H1 (cell line): ENCODE data around the gene OMP. TPM values are rescaled to one million over a fixed set of nuclear protein-coding genes. Genes with fewer than 3 reads are reported as not detected.

Experiments used
- CTCF ChIA-PET: fragments of 300-600 bp; sonication (Branson Sonifier 250); formaldehyde crosslinking; loops from one replicate; lab custom pipeline; 2021; ENCODE audit not compliant: partially characterized antibody; lab: Charles Lee
- POLR2A ChIA-PET: fragments of 300-600 bp; sonication (Branson Sonifier 250); formaldehyde crosslinking; loops from one replicate; lab custom pipeline; 2021; ENCODE audit warnings: inconsistent platforms; ENCODE audit not compliant: partially characterized antibody; lab: Charles Lee
- DNase-seq, 2 experiments: peaks; one replicate each; pipeline versions ENCODE4 v3.0.0 to v3.0.0-alpha.2; 2010 to 2022; ENCODE audit warnings: low spot score in 2 of 2, low read depth in 1 of 2, mixed read lengths in 1 of 2
- FAIRE-seq: peaks from 2 replicates; lab custom pipeline; 2011; peaks lifted over from hg19 to GRCh38; lab: Jason Lieb, UNC
- H2AFZ ChIP-seq: 2 replicates; pipeline ENCODE4 v1.8.1; 2012; ENCODE audit warnings: low read length, inconsistent platforms
- H2AK5ac ChIP-seq: 2 replicates; pipeline ENCODE4 v1.6.1; 2013; ENCODE audit warnings: low read depth, low read length
- H2BK120ac ChIP-seq: replicated peaks from 2 replicates; pipeline ENCODE3; 2013; ENCODE audit warnings: low read depth, low read length, inconsistent platforms
- H2BK12ac ChIP-seq: 2 replicates; pipeline ENCODE4 v1.6.1; 2013; ENCODE audit warnings: low read depth, low read length
- H2BK15ac ChIP-seq: 2 replicates; pipeline ENCODE4 v1.6.1; 2013; ENCODE audit warnings: low read length
- H2BK20ac ChIP-seq: 2 replicates; pipeline ENCODE4 v1.6.1; 2013; ENCODE audit warnings: low read length
- H2BK5ac ChIP-seq: 2 replicates; pipeline ENCODE4 v1.6.1; 2013; ENCODE audit warnings: low read depth, low read length
- H3K14ac ChIP-seq: 2 replicates; pipeline ENCODE4 v1.6.1; 2013; ENCODE audit warnings: inconsistent platforms; ENCODE audit not compliant: insufficient read length
- H3K18ac ChIP-seq: 2 replicates; pipeline ENCODE4 v1.6.1; 2013; ENCODE audit warnings: low read length; ENCODE audit errors: extremely low read depth
- H3K23ac ChIP-seq: 2 replicates; pipeline ENCODE4 v1.6.1; 2013; ENCODE audit warnings: inconsistent platforms; ENCODE audit not compliant: insufficient read length
- H3K23me2 ChIP-seq: 2 replicates; pipeline ENCODE4 v1.6.1; 2013; ENCODE audit warnings: low read depth, low read length
- H3K27ac ChIP-seq: 2 replicates; pipeline ENCODE4 v1.6.1; 2011; ENCODE audit warnings: low read depth, low read length, inconsistent platforms
- H3K27me3 ChIP-seq, 4 experiments: replicated peaks in 1 of 4; 1 replicate in 1 of 4; 2 replicates in 3 of 4; pipeline versions ENCODE4 v1.6.1 to v1.8.1; 2011 to 2013; ENCODE audit warnings: low read length in 3 of 4, mild to moderate bottlenecking in 3 of 4, inconsistent platforms in 2 of 4, mixed read lengths in 2 of 4, moderate library complexity in 1 of 4; ENCODE audit not compliant: control insufficient read depth in 3 of 4, insufficient read depth in 3 of 4; ENCODE audit errors: extremely low read depth in 1 of 4
- H3K36me3 ChIP-seq, 4 experiments: 2 replicates each; pipeline versions ENCODE4 v1.6.1 to v1.8.1; 2011 to 2013; ENCODE audit warnings: mild to moderate bottlenecking in 4 of 4, low read length in 3 of 4, moderate library complexity in 2 of 4, control low read depth in 1 of 4, inconsistent platforms in 1 of 4; ENCODE audit not compliant: insufficient read depth in 4 of 4, control insufficient read depth in 2 of 4
- H3K4ac ChIP-seq: replicated peaks from 2 replicates; pipeline ENCODE3; 2013; ENCODE audit warnings: low read length, low read depth, mixed read lengths, inconsistent platforms; ENCODE audit not compliant: insufficient read length
- H3K4me1 ChIP-seq, 4 experiments: replicated peaks in 1 of 4; 1 replicate in 1 of 4; 2 replicates in 3 of 4; pipeline versions ENCODE4 v1.6.1 to v1.8.1; 2011 to 2013; ENCODE audit warnings: low read length in 3 of 4, inconsistent platforms in 2 of 4, mixed read lengths in 1 of 4; ENCODE audit not compliant: insufficient read depth in 4 of 4, control insufficient read depth in 3 of 4
- H3K4me2 ChIP-seq, 2 experiments: 2 replicates each; pipeline versions ENCODE4 v1.6.1 to v1.8.1; 2011 to 2013; ENCODE audit warnings: low read depth in 2 of 2, low read length in 2 of 2, control low read depth in 1 of 2, inconsistent platforms in 1 of 2, mild to moderate bottlenecking in 1 of 2; ENCODE audit not compliant: insufficient read depth in 1 of 2
- H3K4me3 ChIP-seq, 4 experiments: fragments of 200-600, 300-600 bp in 1 of 4; sonication (generic), shearing (Covaris generic), sonication (Bioruptor Twin) in 1 of 4; 2 replicates each; pipeline versions ENCODE4 v1.5.1 to v1.8.1; 2011 to 2016; ENCODE audit warnings: low read length in 4 of 4, low read depth in 3 of 4, control low read depth in 2 of 4, inconsistent platforms in 2 of 4, mild to moderate bottlenecking in 2 of 4, mixed read lengths in 1 of 4, moderate library complexity in 1 of 4; ENCODE audit not compliant: insufficient read depth in 2 of 4; ENCODE audit errors: extremely low read depth in 1 of 4
- H3K56ac ChIP-seq: replicated peaks from 2 replicates; pipeline ENCODE3; 2013; ENCODE audit warnings: low read depth, mild to moderate bottlenecking, mixed read lengths, low read length, inconsistent platforms; ENCODE audit not compliant: insufficient read length
- H3K79me1 ChIP-seq: 2 replicates; pipeline ENCODE4 v1.6.1; 2013; ENCODE audit warnings: low read depth, low read length, control low read depth
- H3K79me2 ChIP-seq, 2 experiments: 2 replicates each; pipeline versions ENCODE4 v1.6.1 to v1.8.1; 2012 to 2013; ENCODE audit warnings: low read length in 2 of 2, mild to moderate bottlenecking in 2 of 2, inconsistent platforms in 1 of 2; ENCODE audit not compliant: insufficient read depth in 2 of 2, control insufficient read depth in 1 of 2
- H3K9ac ChIP-seq, 4 experiments: replicated peaks in 1 of 4; 1 replicate in 1 of 4; 2 replicates in 3 of 4; pipeline versions ENCODE4 v1.6.1 to v1.8.1; 2011 to 2013; ENCODE audit warnings: low read depth in 3 of 4, low read length in 3 of 4, control low read depth in 2 of 4, mild to moderate bottlenecking in 2 of 4, moderate library complexity in 2 of 4, inconsistent platforms in 1 of 4; ENCODE audit errors: extremely low read depth in 1 of 4
- H3K9me3 ChIP-seq, 2 experiments: 2 replicates each; pipeline versions ENCODE4 v1.6.1 to v1.8.1; 2012 to 2013; ENCODE audit warnings: mild to moderate bottlenecking in 2 of 2, moderate library complexity in 2 of 2, control low read depth in 1 of 2, inconsistent platforms in 1 of 2, low read depth in 1 of 2, low read length in 1 of 2, mixed read lengths in 1 of 2; ENCODE audit not compliant: insufficient read depth in 2 of 2
- H4K20me1 ChIP-seq, 2 experiments: replicated peaks in 1 of 2; 2 replicates each; pipeline versions ENCODE3 to v1.8.1; 2011 to 2013; ENCODE audit warnings: inconsistent platforms in 2 of 2, low read length in 2 of 2, mild to moderate bottlenecking in 1 of 2; ENCODE audit not compliant: insufficient read depth in 2 of 2, control insufficient read depth in 1 of 2
- H4K5ac ChIP-seq: 2 replicates; pipeline ENCODE4 v1.6.1; 2013; ENCODE audit warnings: low read length, low read depth, mixed read lengths, inconsistent platforms; ENCODE audit not compliant: insufficient read length
- H4K8ac ChIP-seq: 2 replicates; pipeline ENCODE4 v1.8.0; 2013; ENCODE audit warnings: mild to moderate bottlenecking, moderate library complexity, low read length, inconsistent platforms; ENCODE audit not compliant: insufficient read depth; ENCODE audit errors: extremely low read depth
- H4K91ac ChIP-seq: replicated peaks from 2 replicates; pipeline ENCODE3; 2013; ENCODE audit warnings: low read length, mixed read lengths, inconsistent platforms; ENCODE audit not compliant: insufficient read length
- BRCA1 ChIP-seq: IDR thresholded peaks from 2 replicates; pipeline ENCODE4 v1.6.1; 2012; ENCODE audit warnings: low read depth, low read length, improper control_type of control experiment
- CTBP2 ChIP-seq: IDR thresholded peaks from 2 replicates; pipeline ENCODE4 v1.7.0; 2011; ENCODE audit warnings: borderline replicate concordance, mild to moderate bottlenecking, moderate library complexity, mixed read lengths, low read length; ENCODE audit not compliant: insufficient read depth, insufficient read length
- FOSL1 ChIP-seq: IDR thresholded peaks from 2 replicates; pipeline ENCODE4 v1.6.1; 2011; ENCODE audit warnings: mild to moderate bottlenecking, low read depth, low read length, moderate library complexity; ENCODE audit not compliant: insufficient read depth
- HDAC2 ChIP-seq, 2 experiments: fragments of 300-600 bp in 1 of 2; sonication (generic) in 1 of 2; IDR thresholded peaks; 2 replicates each; pipeline ENCODE4 v1.6.1; 2011 to 2012; ENCODE audit warnings: low read depth in 2 of 2, low read length in 2 of 2, mild to moderate bottlenecking in 2 of 2, moderate library complexity in 2 of 2, borderline replicate concordance in 1 of 2, inconsistent platforms in 1 of 2
- KDM1A ChIP-seq: fragments of 200-600, 300-600 bp; sonication (generic); IDR thresholded peaks from 2 replicates; pipeline ENCODE4 v1.7.1; 2016; ENCODE audit warnings: mild to moderate bottlenecking, low read length, borderline replicate concordance
- KDM4A ChIP-seq: IDR thresholded peaks from one replicate; pipeline ENCODE4 v1.7.1; 2012; ENCODE audit warnings: low read depth, mild to moderate bottlenecking, moderate library complexity, low read length, inconsistent platforms; ENCODE audit not compliant: severe bottlenecking
- KDM5A ChIP-seq: fragments of 200-600 bp; IDR thresholded peaks from 2 replicates; pipeline ENCODE4 v1.7.1; 2012; ENCODE audit warnings: mild to moderate bottlenecking, low read length, inconsistent platforms, mixed read lengths
- MAFK ChIP-seq: IDR thresholded peaks from 2 replicates; pipeline ENCODE4 v1.6.1; 2012; ENCODE audit warnings: low read depth, mild to moderate bottlenecking, improper control_type of control experiment, low read length
- RAD21 ChIP-seq, 2 experiments: IDR thresholded peaks in 1 of 2; conservative IDR thresholded peaks in 1 of 2; 2 replicates each; pipeline ENCODE4 v1.6.1; 2011; ENCODE audit warnings: low read depth in 2 of 2, low read length in 2 of 2, improper control_type of control experiment in 1 of 2, inconsistent platforms in 1 of 2, mild to moderate bottlenecking in 1 of 2, moderate library complexity in 1 of 2
- SIX5 ChIP-seq: IDR thresholded peaks from 2 replicates; pipeline ENCODE4 v1.6.1; 2011; ENCODE audit warnings: mild to moderate bottlenecking, low read depth, low read length
- SP1 ChIP-seq: IDR thresholded peaks from 2 replicates; pipeline ENCODE4 v1.6.1; 2011; ENCODE audit warnings: low read depth, low read length
- TAF1 ChIP-seq: IDR thresholded peaks from 2 replicates; pipeline ENCODE4 v1.6.1; 2011; ENCODE audit warnings: mild to moderate bottlenecking, low read depth, low read length
- TBP ChIP-seq: IDR thresholded peaks from 2 replicates; pipeline ENCODE4 v1.6.1; 2011; ENCODE audit warnings: low read depth, low read length, improper control_type of control experiment
- ZNF274 ChIP-seq: IDR thresholded peaks from 2 replicates; pipeline ENCODE4 v1.7.0; 2012; ENCODE audit warnings: low read length, borderline replicate concordance; ENCODE audit errors: extremely low read depth
- WGBS, 2 experiments: shearing (Covaris generic) in 1 of 2; methylation state at CpG; one replicate each; pipeline versions ENCODE4 v1.1.6 to v1.1.7; 2013 to 2015; ENCODE audit warnings: low lambda C conversion rate in 2 of 2, mixed read lengths in 2 of 2, inconsistent platforms in 1 of 2, low coverage in 1 of 2, missing lambda C conversion rate in 1 of 2; ENCODE audit not compliant: insufficient replicate concordance in 2 of 2, insufficient coverage in 1 of 2, insufficient read length in 1 of 2; ENCODE audit errors: extremely low coverage in 1 of 2, missing lambda C conversion rate in 1 of 2; 5-methylcytosine and 5-hydroxymethylcytosine counted together
- polyA plus RNA-seq, 7 experiments: library from polyadenylated mRNA; depleted of rRNA in 3 of 7; stranded (reverse) in 5 of 7; unstranded in 2 of 7; fragments of >200 nt in 5 of 7; fragments of 200-250 nt in 2 of 7; gene quantifications; 1 replicate in 5 of 7; 2 replicates in 1 of 7; 4 replicates in 1 of 7; pipeline versions ENCODE4 v1.2.1 to v1.2.3, GENCODE V29; 2011 to 2013; ENCODE audit warnings: missing spikeins in 2 of 7, mixed read lengths in 2 of 7
- total RNA-seq: library from RNA; stranded (reverse); fragmentation: NEBNext Ultra II Directional; extraction: Animal tissue kit (Norgen Biotek cat#: 25700); gene quantifications from 2 replicates; pipeline ENCODE4 v1.2.1, GENCODE V29; 2021

The OMP gene
- total and polyA plus RNA-seq, 2 of the 8 experiments (the other 6 are each of a cell fraction or from before 2014, with no cell fraction given), result not detected

GRCh38 chr11:77087723-77088225 is 14.9 kb upstream of the OMP start:
- H3K23me2 ChIP-seq, result no peaks in the 10 kb centered on the region
- H4K8ac ChIP-seq, result no peak overlapping the region
- no peak overlapping the region for H4K5ac ChIP-seq
- POLR2A ChIA-PET, result interaction anchor here (0.9 kb wide), 1 partner anchor 22 kb away, joined by 3 read pairs; the partner anchor contains the start of gene CAPN5
- no peak overlapping the region for H3K18ac ChIP-seq
- H4K91ac ChIP-seq, result no peak overlapping the region
- no peak overlapping the region for H2AK5ac ChIP-seq
- no peak overlapping the region for H2BK20ac ChIP-seq
- no peak overlapping the region for H3K9ac ChIP-seq
- H2BK5ac ChIP-seq, result no peak overlapping the region
- peaks cover 4 to 5% of the 10 kb centered on the region in 2 experiments for H4K20me1 ChIP-seq
- TF ChIP-seq SP1, result no peak
- no peak for TF ChIP-seq MAFK
- TF ChIP-seq TBP, result no peak
- TF ChIP-seq FOSL1, result no peak
- no peak for TF ChIP-seq KDM4A
- TF ChIP-seq KDM5A, result no peak
- no peak for TF ChIP-seq BRCA1
- no peak for TF ChIP-seq TAF1
- no peak for TF ChIP-seq ZNF274
- TF ChIP-seq SIX5, result no peak
- no peak for TF ChIP-seq RAD21 (IDR thresholded peaks at IDR 0.05 in 1 of 2, conservative IDR thresholded peaks at IDR 0.05 in 1 of 2; ENCODE audit: low read depth in 2 of 2, low read length in 2 of 2)
- no peak for TF ChIP-seq HDAC2 (IDR thresholded peaks at IDR 0.05; ENCODE audit: borderline replicate concordance in 1 of 2, low read depth in 2 of 2, low read length in 2 of 2)
- TF ChIP-seq KDM1A, result no peak
- TF ChIP-seq CTBP2, result no peak
- H3K27ac ChIP-seq, result no peak overlapping the region
- no peak overlapping the region for H3K4ac ChIP-seq
- no peak overlapping the region for H3K14ac ChIP-seq
- no peaks in the 10 kb centered on the region for H3K27me3 ChIP-seq
- H3K79me2 ChIP-seq, result no peaks in the 10 kb centered on the region
- CTCF ChIA-PET, result interaction anchor here (1.3 to 11.6 kb wide), 5 partner anchors 8 to 43 kb away, joined by 3 to 297 read pairs (median 63); partner anchors contain the start of gene OMP
- FAIRE-seq (no peak), DNase-seq (no peak)
- peaks cover 0 to 8% (median 2%) of the 10 kb centered on the region in 4 experiments; a peak in 3 of 7 replicates for H3K4me1 ChIP-seq
- H2BK120ac ChIP-seq, result no peak overlapping the region
- no peak overlapping the region for H2BK15ac ChIP-seq
- H3K9me3 ChIP-seq, result no peaks in the 10 kb centered on the region
- no peak overlapping the region for H2AFZ ChIP-seq
- no peak overlapping the region for H3K23ac ChIP-seq
- no peak overlapping the region for H3K56ac ChIP-seq
- H3K4me2 ChIP-seq, result no peak overlapping the region
- no peak overlapping the region for H2BK12ac ChIP-seq
- 90% methylated on average over 9 of the region's 9 CpGs; no CpG with 5 or more reads in 1 of the 2 experiments for WGBS, 2 experiments
- H3K79me1 ChIP-seq, result no peaks in the 10 kb centered on the region
- no peak overlapping the region for H3K4me3 ChIP-seq
- H3K36me3 ChIP-seq, result no peaks in the 10 kb centered on the region
